Stimulated activated CD8-positive, alpha-beta memory T cell treated with anti-CD3 and anti-CD28 coated beads, Interleukin-12 subunit alpha, Interleukin-12 subunit beta, amount 100 ng/mL, for 24 hours (primary cell): Measurements from ENCODE around the gene IRAK2.
"Not testable (repeated sequence)": the region's sequence is repeated elsewhere in the genome, so short reads cannot be mapped to it uniquely, and the experiment has no call there.

Experiments
- DNase-seq: peaks from one replicate; pipeline ENCODE4 v3.0.0-alpha.2; 2020; ENCODE audit errors: extremely low read depth

IRAK2 gene

GRCh38 chr3:10160925-10161324 lies 3.8 kb upstream of the IRAK2 start:
- DNase-seq: no peak

DNA sequence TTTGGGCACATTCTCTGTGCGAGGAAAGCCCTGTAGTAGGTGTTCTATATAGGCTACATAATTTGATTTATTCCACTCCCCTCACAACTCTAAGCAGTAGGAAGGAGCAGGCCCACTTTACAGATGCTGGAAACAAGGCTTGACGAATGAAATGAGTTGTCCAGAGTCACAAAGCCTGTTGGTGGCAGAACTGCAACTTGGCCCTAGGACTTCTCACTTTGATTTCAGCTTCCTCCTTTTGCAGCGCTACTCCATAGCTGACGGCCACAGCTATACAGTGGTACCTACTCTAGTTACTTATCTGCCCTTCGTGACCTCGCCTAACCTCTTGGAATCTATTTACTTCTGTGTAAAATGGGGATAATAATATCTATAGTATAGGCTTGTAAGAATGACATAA lies 2.5 kb upstream of the IRAK2 start:
- no peak for DNase-seq

DNA sequence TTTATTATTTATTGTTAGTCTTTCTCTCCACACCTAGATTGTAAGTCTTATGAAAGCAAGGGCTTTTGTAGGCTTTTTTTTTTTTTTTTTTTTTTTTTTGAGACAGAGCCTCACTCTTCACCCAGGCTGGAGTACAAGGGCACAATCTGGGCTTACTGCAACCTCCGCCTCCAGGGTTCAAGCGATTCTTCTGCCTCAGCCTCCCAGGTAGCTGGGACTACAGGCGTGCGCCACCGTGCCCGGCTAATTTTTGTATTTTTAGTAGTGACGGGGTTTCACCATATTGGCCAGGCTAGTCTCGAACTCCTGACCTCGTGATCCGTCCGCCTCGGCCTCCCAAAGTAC lies 546 bp upstream of the IRAK2 start:
- not testable (repeated sequence) for DNase-seq

GRCh38 chr3:10166213-10166604 lies 1.5 kb downstream of the IRAK2 start:
- DNase-seq: no peak

DNA sequence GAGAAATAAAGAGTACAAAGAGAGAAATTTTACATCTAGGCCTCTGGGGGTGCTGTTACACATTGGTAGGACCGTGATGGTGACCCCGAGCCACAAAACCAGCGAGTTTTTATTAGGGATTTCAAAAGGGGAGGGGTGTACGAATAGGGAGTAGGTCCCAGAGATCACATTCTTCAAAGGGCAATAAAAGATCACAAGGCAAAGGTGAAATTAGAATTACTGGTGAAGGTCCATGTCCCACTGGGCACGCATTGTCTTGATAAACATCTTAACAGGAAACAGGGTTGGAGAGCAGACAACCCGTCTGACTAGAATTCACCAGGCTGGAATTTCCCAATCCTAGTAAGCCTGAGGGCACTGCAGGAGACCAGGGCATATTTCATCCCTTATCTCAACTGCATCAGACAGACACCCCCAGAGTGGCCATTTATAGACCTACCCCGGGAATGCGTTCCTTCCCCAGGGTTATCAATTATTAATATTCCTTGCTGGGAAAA lies 4.3 kb downstream of the IRAK2 start:
- DNase-seq: no peak

- DNase-seq: no peak
These were observed 6.3 kb downstream of the IRAK2 start for GRCh38 chr3:10170915-10171478.

DNA sequence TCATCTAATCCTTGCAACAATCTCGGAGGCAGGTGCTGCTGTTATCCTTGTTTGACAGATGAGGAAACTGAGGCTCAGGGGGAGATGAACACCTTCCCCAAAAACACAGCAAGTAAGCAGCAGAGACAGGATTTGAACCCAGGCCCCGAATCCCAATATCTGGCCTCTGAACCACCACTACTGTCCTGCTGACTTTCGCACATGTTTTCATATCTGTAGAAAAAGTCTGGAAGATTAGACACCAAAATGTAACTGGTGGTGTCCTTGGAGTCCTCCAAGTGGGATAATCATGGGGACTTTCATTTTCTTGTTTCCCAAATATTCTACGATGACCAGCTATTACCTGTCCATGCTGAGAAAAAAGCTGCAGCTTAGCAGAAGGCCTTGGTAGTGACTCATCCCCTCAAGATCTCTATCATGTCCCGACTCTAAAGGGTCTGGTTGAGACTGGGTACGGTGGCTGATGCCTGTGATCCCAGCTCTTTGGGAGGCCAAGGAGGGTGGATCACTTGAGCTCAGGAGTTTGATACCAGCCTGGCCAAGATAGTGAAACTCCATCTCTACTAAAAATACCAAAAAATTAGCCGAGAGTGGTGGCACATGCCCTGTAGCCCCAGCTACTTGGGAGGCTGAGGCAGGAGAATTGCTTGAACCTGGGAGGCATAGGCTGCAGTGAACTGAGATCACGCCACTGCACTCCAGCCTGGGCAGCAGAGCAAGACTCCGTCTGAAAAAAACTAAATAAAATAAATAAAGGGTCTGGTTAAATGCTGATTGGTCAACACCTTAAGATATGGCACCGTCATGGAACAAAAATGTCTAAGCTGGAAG lies 8.6 kb downstream of the IRAK2 start:
- no peak for DNase-seq

DNA sequence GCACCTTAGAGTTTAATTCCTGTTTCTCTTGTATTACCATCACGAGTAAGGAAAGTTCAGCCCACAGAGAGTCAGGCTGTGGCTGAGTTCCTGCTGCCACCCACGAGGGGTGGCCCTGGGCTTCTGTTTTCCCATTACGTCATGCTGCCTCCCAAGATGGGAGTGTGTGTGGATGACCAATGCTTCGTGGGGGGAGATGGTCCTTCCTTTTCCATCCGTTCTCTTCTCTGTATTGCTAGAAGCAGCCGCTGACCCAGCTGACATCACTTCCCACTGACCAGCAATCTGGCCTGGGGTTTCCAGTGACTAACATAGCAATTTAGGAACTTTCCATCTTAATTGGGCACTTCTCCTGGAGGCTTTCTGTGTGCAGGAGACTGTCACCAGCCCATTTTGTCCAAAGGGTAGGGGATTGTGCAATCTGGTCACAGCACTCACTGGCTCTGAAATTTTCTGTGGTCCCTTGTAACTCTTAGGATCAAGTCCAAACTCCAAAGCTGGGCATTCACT lies 9.3 kb downstream of the IRAK2 start:
- no peak for DNase-seq

DNA sequence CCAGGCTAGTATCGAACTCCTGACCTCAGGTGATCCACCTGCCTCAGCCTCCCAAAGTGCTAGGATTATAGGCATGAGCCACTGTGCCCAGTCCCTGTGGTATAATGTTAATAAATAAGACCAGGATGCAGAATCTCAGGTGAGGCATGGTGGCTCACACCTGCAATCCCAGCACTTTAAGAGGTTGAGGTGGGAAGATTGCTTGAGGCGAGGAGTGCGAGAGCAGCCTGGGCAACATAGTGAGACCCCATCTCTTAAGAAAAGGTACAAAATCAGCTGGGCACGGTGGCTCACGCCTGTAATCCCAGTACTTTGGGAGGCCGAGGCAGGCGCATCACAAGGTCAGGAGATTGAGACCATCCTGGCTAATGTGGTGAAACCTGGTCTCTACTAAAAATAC lies 10.6 kb downstream of the IRAK2 start:
- DNase-seq: not testable (repeated sequence)

- not testable (repeated sequence) for DNase-seq
These were observed 11.4 kb downstream of the IRAK2 start for GRCh38 chr3:10176150-10176549.

GRCh38 chr3:10177737-10178136 lies 13.0 kb downstream of the IRAK2 start:
- DNase-seq: no peak

DNA sequence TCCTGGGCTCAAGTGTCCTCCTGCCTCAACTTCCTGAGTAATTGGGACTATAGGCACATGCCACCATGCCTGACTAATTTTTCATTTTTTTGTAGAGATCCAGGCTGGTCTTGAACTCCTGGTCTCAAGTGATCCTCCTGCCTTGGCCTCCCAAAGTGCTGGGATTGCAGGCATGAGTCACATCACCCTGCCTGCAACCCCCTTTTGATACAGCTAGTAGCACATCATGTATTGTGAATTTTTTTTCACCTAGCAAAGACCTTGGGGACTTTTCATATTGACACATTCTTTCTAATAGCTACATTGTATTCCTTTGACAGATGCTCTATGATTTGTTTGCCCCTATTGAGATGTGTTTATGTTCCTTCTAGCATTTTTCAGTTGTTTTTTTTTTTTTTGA lies 14.2 kb downstream of the IRAK2 start:
- DNase-seq: no peak

DNA sequence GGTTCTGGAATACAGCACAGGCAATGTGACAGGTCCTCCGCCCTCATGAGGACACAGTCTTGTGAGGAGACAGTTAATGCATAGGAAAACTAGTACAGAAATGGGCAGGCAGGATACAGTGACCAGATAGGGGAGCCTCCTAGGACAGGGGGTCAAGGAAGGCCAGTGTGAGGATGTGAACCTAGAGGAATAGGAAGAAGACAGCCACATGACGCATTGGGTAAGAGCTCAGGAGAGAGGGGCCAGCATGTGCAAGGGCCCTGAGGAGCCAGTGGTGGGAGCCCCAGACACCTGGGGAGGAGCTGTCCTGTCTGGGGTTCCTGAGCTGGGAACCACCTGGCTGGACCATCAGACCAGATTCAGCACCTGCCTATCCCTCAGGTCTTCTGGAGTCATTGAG lies 15.6 kb downstream of the IRAK2 start:
- DNase-seq: no peak

GRCh38 chr3:10180738-10181295 lies 16.1 kb downstream of the IRAK2 start:
- no peak for DNase-seq

GRCh38 chr3:10182950-10183349 lies 18.2 kb downstream of the IRAK2 start:
- DNase-seq: no peak

GRCh38 chr3:10184250-10184649 lies 19.5 kb downstream of the IRAK2 start:
- no peak for DNase-seq

GRCh38 chr3:10185804-10186762 lies 21.4 kb downstream of the IRAK2 start:
- DNase-seq: no peak

GRCh38 chr3:10187290-10187876 lies 22.7 kb downstream of the IRAK2 start:
- no peak for DNase-seq

- DNase-seq: no peak
These were observed 23.2 kb downstream of the IRAK2 start for GRCh38 chr3:10187944-10188343.

DNA sequence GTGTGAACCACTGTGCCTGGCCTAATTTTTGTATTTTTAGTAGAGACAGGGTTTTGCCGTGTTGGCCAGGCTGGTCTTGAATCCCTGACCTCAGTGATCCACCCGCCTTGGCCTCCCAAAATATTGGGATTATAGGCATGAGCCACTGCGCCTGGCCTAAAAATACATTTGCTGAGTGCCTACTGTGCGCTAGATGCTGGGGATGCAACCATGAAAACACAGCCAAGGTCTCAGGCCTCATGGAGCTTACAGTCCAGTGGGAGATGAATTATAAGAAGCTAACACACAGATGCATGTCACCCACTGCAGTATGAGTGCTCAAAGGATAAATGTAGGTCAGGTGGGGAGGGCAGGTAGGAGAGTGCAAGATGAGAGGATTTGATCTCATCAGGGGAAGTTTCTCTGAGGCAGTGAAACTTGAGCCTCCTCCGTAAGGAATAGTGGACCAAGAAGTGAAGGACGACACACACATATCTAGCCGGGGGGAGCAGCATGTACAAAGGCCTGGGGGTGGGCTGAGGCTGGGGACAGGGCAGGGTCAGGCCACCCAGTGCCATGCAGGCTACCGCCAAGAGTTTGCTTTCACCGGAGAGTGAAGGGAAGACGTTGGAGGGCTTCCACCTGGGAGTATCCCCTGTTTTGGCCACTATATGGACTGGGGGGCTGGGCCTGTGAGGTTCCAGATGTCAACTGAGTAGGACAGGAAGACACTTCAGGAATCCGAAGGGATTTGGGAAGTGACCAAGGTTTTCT lies 24.3 kb downstream of the IRAK2 start:
- DNase-seq: no peak
